Endodermal cell (in vitro differentiated cells): ENCODE data around the gene ACTR3. TPM values are rescaled to one million over a fixed set of nuclear protein-coding genes. Genes with fewer than 3 reads are reported as not detected.

Source experiments
- DNase-seq: peaks from one replicate; pipeline ENCODE4 v3.0.0-alpha.2; 2017
- H3K27ac ChIP-seq: 2 replicates; pipeline ENCODE4 v1.5.1; 2013; ENCODE audit warnings: mild to moderate bottlenecking, low read depth, low read length, moderate library complexity
- H3K27me3 ChIP-seq: 2 replicates; pipeline ENCODE4 v1.6.1; 2013; ENCODE audit warnings: mild to moderate bottlenecking, low read length, moderate library complexity; ENCODE audit not compliant: insufficient read depth, control insufficient read depth, poor library complexity, severe bottlenecking
- H3K36me3 ChIP-seq: 2 replicates; pipeline ENCODE4 v1.7.0; 2013; ENCODE audit warnings: mild to moderate bottlenecking, low read length, moderate library complexity; ENCODE audit not compliant: control insufficient read depth, insufficient read depth
- H3K4me1 ChIP-seq: one replicate; pipeline ENCODE4 v1.7.0; 2013; ENCODE audit warnings: low read length; ENCODE audit not compliant: control insufficient read depth, insufficient read depth
- H3K4me3 ChIP-seq: 2 replicates; pipeline ENCODE4 v1.5.1; 2013; ENCODE audit warnings: mild to moderate bottlenecking, low read length, moderate library complexity
- H3K9ac ChIP-seq: 2 replicates; pipeline ENCODE4 v1.6.1; 2013; ENCODE audit warnings: mild to moderate bottlenecking, low read length, moderate library complexity; ENCODE audit not compliant: poor library complexity, severe bottlenecking; ENCODE audit errors: extremely low read depth
- H3K9me3 ChIP-seq: 2 replicates; pipeline ENCODE4 v1.6.1; 2013; ENCODE audit warnings: mild to moderate bottlenecking, low read length, moderate library complexity; ENCODE audit not compliant: control insufficient read depth
- H3K27ac Mint-ChIP-seq: 2 replicates; pipeline ENCODE4 v1.8.0; 2020; ENCODE audit warnings: mixed read lengths
- H3K27me3 Mint-ChIP-seq: 2 replicates; pipeline ENCODE4 v1.8.0; 2021; ENCODE audit warnings: mild to moderate bottlenecking, mixed read lengths; ENCODE audit not compliant: insufficient read depth
- H3K36me3 Mint-ChIP-seq: 2 replicates; pipeline ENCODE4 v1.8.0; 2020; ENCODE audit warnings: low read depth, mixed read lengths
- H3K4me1 Mint-ChIP-seq: 2 replicates; pipeline ENCODE4 v1.8.0; 2020; ENCODE audit warnings: mixed read lengths
- H3K4me3 Mint-ChIP-seq: 2 replicates; pipeline ENCODE4 v1.8.0; 2020; ENCODE audit warnings: mild to moderate bottlenecking, moderate library complexity, mixed read lengths
- H3K9me3 Mint-ChIP-seq: 2 replicates; pipeline ENCODE4 v1.8.0; 2020; ENCODE audit warnings: mild to moderate bottlenecking, mixed read lengths
- CTCF ChIP-seq: fragments of 200-600 bp; sonication (generic); conservative IDR thresholded peaks from 2 replicates; pipeline ENCODE4 v1.5.0; 2021; ENCODE audit warnings: antibody characterized with exemption, mild to moderate bottlenecking
- WGBS, 2 experiments: methylation state at CpG; one replicate each; pipeline versions ENCODE4 v1.1.5 to v1.1.7; 2013; ENCODE audit warnings: missing lambda C conversion rate in 2 of 2, mixed read lengths in 1 of 2; ENCODE audit not compliant: insufficient coverage in 1 of 2, insufficient read length in 1 of 2; 5-methylcytosine and 5-hydroxymethylcytosine counted together
- total RNA-seq, 2 donors: library from RNA; stranded (reverse); fragmentation: NEBNext Ultra II Directional in 1 of 2; extraction: Animal tissue kit (Norgen Biotek cat#: 25700) in 1 of 2; gene quantifications; 2 replicates in 1 of 2; 3 replicates in 1 of 2; pipeline ENCODE4 v1.2.1, GENCODE V29; 2021

ACTR3 gene
- total RNA-seq, 2 donors from 2014 or later: 168 to 192 TPM

- no peaks in the 10 kb centered on the region for H3K27me3 Mint-ChIP-seq
- no peak overlapping the region for H3K27ac Mint-ChIP-seq
- H3K4me3 Mint-ChIP-seq: no peak overlapping the region
- no peak for DNase-seq
- Histone ChIP-seq H3K27ac (peak overlapping the region; percentile 60), H3K9me3 (peaks cover 21% of the 10 kb centered on the region), H3K27me3 (no peaks in the 10 kb centered on the region), H3K4me3 (no peak overlapping the region), H3K4me1 (peaks cover 5% of the 10 kb centered on the region), H3K36me3 (peaks cover 17% of the 10 kb centered on the region), H3K9ac (no peak overlapping the region)
- peaks cover 27% of the 10 kb centered on the region for H3K9me3 Mint-ChIP-seq
- no peak for TF ChIP-seq CTCF
- H3K36me3 Mint-ChIP-seq: peaks cover 18% of the 10 kb centered on the region
- 96 to 97% methylated on average over 4 to 8 of the region's 8 CpGs for WGBS, 2 experiments
- H3K4me1 Mint-ChIP-seq: peaks cover 14% of the 10 kb centered on the region
Measured at GRCh38 chr2:113977060-113977659, 87.3 kb downstream of the ACTR3 start.

DNA sequence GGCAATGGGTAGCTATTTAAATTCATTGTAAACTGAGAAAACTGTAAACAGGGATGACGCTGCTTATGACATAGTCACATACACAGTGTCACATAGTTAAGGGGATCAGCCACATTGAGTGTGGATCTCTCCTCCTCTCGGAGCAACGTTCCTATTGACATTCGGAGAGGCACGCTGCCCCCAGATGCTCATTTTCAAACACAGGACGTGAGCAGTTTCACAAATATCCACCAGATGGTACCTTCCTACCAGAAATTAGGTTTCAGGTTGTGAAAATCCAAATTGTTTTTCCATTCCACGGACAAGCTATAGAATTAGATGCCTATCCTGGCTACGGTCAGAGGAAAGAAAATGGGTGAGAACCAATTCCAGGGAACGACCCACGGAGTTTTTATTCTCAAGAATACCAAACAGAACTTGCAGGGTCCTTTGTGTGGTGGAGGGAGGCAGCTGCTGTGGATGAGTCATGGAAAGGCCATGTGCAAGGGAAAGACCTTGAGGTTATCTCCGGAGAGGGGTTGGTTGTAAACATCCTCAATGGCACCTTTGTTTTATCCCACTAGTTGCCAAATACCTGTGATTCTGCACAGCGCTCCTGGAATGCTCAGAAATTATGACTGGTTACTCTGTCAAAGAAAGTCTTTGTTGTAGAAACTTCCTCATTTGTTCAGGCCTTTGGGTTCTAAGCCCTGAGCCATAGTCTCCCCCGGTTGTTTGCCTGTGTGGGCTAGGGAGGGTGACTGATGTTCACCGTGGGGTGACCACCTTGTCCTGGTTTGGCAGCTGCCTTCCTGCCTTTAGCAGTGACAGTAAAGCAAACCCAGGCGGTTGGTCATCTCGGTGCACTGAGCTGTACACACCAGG, 88.0 kb downstream of the ACTR3 start:
- Mint-ChIP-seq H3K27me3 (no peaks in the 10 kb centered on the region), H3K4me3 (no peak overlapping the region)
- 75 to 83% methylated on average over 12 to 16 of the region's 16 CpGs for WGBS, 2 experiments

More for the DNA sequence above, 88.0 kb downstream of the ACTR3 start:
- peaks cover 19% of the 10 kb centered on the region for H3K36me3 Mint-ChIP-seq
- peak overlapping the region; percentile 48 for H3K27ac Mint-ChIP-seq
- no peak overlapping the region for H3K9ac ChIP-seq
- peaks cover 5% of the 10 kb centered on the region for H3K4me1 ChIP-seq
- no peak for DNase-seq
- H3K9me3 ChIP-seq: peaks cover 21% of the 10 kb centered on the region
- TF ChIP-seq CTCF: peak; percentile 71
- H3K27ac ChIP-seq: peak overlapping the region; percentile 60
- H3K4me3 ChIP-seq: no peak overlapping the region
- peaks cover 9% of the 10 kb centered on the region for H3K4me1 Mint-ChIP-seq
- peaks cover 17% of the 10 kb centered on the region for H3K36me3 ChIP-seq
- peaks cover 33% of the 10 kb centered on the region for H3K9me3 Mint-ChIP-seq
- no peaks in the 10 kb centered on the region for H3K27me3 ChIP-seq
